ENCODE measurements around the gene RGL2. TPM values are rescaled to one million over a fixed set of nuclear protein-coding genes. Genes with fewer than 3 reads are reported as not detected.
A peak's percentile ranks its signal among the peaks of the same experiment; 100 is the strongest.

The RGL2 gene
- total and polyA plus RNA-seq, 4 donors: 23.6 to 119 (median 82.3) TPM

- under 1% methylated on average over 39 of the region's 44 CpGs for WGBS (ENCODE audit: insufficient coverage)
- Histone ChIP-seq H3K36me3 (ENCODE audit: control insufficient read depth, insufficient read depth, low read length) (peaks cover 50% of the 10 kb centered on the region), H3K27me3 (ENCODE audit: control insufficient read depth, insufficient read depth, low read length) (no peaks in the 10 kb centered on the region), H3K4me3 (ENCODE audit: low read depth, low read length) (peak within 1 kb of the TSS; percentile 56), H3K27ac (ENCODE audit: low read depth, low read length) (peak within 1 kb of the TSS; percentile 85), H3K9me3 (ENCODE audit: control insufficient read depth, insufficient read depth, low read length) (no peaks in the 10 kb centered on the region), H3K4me1 (ENCODE audit: control insufficient read depth, insufficient read depth, low read length) (peaks cover 68% of the 10 kb centered on the region)
- peak; percentile 97 to 100 (median 99) for DNase-seq (ENCODE audit: low read depth in 4 of 6, low spot score in 6 of 6)
These were observed 19.1 kb upstream of the RGL2 start, which contains the start of gene ZBTB22 for GRCh38 chr6:33317669-33318425. Gene ZBTB22, minus strand, starts transcription at chr6:33317744. Its CDS starts 828 bp downstream, at chr6:33316916.

DNA sequence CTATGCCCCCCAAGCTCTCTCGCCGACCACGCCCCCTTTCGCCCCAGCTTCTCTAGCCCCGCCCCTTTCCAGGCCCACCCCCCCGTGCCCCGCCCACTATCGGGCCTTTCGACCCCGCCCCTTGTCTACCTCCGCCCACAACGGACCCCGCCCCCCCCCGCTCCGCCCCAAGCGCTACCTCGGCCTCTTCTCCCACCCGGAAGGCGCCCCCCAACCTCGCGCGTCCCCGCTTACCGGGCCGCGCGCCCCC, 18.6 kb upstream of the RGL2 start:
- Histone ChIP-seq H3K9me3 (ENCODE audit: control insufficient read depth, insufficient read depth, low read length) (no peaks in the 10 kb centered on the region), H3K27ac (ENCODE audit: low read depth, low read length) (peak overlapping the region; percentile 85), H3K4me3 (ENCODE audit: low read depth, low read length) (peak overlapping the region; percentile 56), H3K36me3 (ENCODE audit: control insufficient read depth, insufficient read depth, low read length) (peaks cover 50% of the 10 kb centered on the region), H3K4me1 (ENCODE audit: control insufficient read depth, insufficient read depth, low read length) (peaks cover 73% of the 10 kb centered on the region), H3K27me3 (ENCODE audit: control insufficient read depth, insufficient read depth, low read length) (no peaks in the 10 kb centered on the region)
- WGBS (ENCODE audit: insufficient coverage): 0% methylated on average over 4 of the region's 27 CpGs
- no peak for DNase-seq (ENCODE audit: low read depth in 4 of 6, low spot score in 6 of 6)

GRCh38 chr6:33316603-33317418, 18.1 kb upstream of the RGL2 start:
- H3K4me3 ChIP-seq (ENCODE audit: low read depth, low read length): peak overlapping the region; percentile 56
- 68% methylated on average over 13 of the region's 19 CpGs for WGBS (ENCODE audit: insufficient coverage)
- peaks cover 72% of the 10 kb centered on the region for H3K4me1 ChIP-seq (ENCODE audit: control insufficient read depth, insufficient read depth, low read length)
- H3K27me3 ChIP-seq (ENCODE audit: control insufficient read depth, insufficient read depth, low read length): no peaks in the 10 kb centered on the region
- no peak for DNase-seq (ENCODE audit: low read depth in 4 of 6, low spot score in 6 of 6)
- H3K27ac ChIP-seq (ENCODE audit: low read depth, low read length): peak overlapping the region; percentile 57
- H3K36me3 ChIP-seq (ENCODE audit: control insufficient read depth, insufficient read depth, low read length): peaks cover 50% of the 10 kb centered on the region
- H3K9me3 ChIP-seq (ENCODE audit: control insufficient read depth, insufficient read depth, low read length): no peaks in the 10 kb centered on the region

DNA sequence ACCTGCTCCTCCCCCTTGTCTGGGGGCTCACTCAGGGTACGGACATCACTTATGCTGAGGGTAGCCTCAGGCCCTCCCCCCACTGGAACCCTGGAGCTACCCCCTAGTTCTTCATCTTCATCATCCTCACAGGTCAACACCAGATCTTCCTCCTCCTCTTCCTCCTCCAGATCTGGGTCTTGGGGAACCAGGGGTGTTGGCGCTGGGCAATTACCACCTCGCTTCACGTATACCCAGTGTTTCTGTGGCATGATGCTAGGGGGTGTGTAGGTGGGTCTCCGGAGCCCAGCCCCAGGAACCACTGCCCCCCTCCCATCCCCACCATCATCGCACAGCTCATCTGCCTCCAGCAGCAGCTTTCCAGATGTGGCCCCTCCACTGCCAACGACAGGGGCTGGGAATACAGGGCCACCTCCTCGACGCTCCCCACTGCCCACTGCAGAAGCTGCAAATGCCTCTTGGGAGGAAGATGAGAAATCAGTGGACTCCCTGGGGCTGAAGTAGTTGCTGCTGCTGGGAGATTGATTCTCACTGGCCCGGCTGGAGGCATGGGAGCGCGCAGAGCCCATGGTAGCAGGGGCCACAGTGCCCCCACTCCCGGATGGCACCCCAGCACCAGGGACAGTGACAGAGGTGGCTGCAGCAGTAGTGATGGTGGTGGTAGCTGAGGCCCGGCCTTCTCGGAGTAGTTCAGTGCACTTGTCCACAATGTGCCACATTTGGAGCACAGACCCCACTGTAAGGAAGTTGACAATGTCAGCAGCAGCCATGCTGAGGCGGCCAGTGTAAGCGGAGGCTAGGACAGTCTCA, 17.3 kb upstream of the RGL2 start:
- peaks cover 64% of the 10 kb centered on the region for H3K4me1 ChIP-seq (ENCODE audit: control insufficient read depth, insufficient read depth, low read length)
- no peaks in the 10 kb centered on the region for H3K27me3 ChIP-seq (ENCODE audit: control insufficient read depth, insufficient read depth, low read length)
- peaks cover 47% of the 10 kb centered on the region for H3K36me3 ChIP-seq (ENCODE audit: control insufficient read depth, insufficient read depth, low read length)
- H3K27ac ChIP-seq (ENCODE audit: low read depth, low read length): no peak overlapping the region
- H3K9me3 ChIP-seq (ENCODE audit: control insufficient read depth, insufficient read depth, low read length): no peaks in the 10 kb centered on the region
- 82% methylated on average over 12 of the region's 17 CpGs for WGBS (ENCODE audit: insufficient coverage)
- no peak overlapping the region for H3K4me3 ChIP-seq (ENCODE audit: low read depth, low read length)
- DNase-seq (ENCODE audit: low read depth in 4 of 6, low spot score in 6 of 6): no peak

GRCh38 chr6:33314943-33315792, 16.4 kb upstream of the RGL2 start:
- H3K4me1 ChIP-seq (ENCODE audit: control insufficient read depth, insufficient read depth, low read length): peaks cover 56% of the 10 kb centered on the region
- no peak for DNase-seq (ENCODE audit: low read depth in 4 of 6, low spot score in 6 of 6)
- H3K9me3 ChIP-seq (ENCODE audit: control insufficient read depth, insufficient read depth, low read length): no peaks in the 10 kb centered on the region
- H3K4me3 ChIP-seq (ENCODE audit: low read depth, low read length): peak overlapping the region; percentile 92
- H3K36me3 ChIP-seq (ENCODE audit: control insufficient read depth, insufficient read depth, low read length): peaks cover 40% of the 10 kb centered on the region
- peak overlapping the region; percentile 95 for H3K27ac ChIP-seq (ENCODE audit: low read depth, low read length)
- no peaks in the 10 kb centered on the region for H3K27me3 ChIP-seq (ENCODE audit: control insufficient read depth, insufficient read depth, low read length)
- WGBS (ENCODE audit: insufficient coverage): 37% methylated on average over 41 of the region's 47 CpGs

DNA sequence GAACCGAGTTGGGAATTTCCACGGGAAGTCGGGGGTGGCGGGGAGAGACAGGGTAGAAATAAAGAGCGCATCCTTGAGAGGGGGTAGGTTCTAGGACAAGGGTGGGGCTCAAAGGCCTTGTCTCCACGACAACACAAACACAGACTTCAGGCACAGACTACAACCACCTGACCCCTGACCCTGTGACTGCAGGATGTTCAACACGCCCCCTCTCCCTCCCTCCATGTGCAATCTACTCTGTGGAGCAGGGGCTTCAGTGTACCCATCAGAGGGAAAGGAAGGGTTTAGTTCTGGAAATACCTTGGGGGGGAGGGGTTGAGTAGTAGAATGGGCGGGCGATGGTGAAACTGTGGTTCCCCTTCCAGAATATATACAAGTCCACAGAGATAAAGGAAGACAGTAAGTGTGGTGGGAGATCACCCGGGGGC, 15.8 kb upstream of the RGL2 start:
- 38% methylated on average over 1 of the region's 10 CpGs for WGBS (ENCODE audit: insufficient coverage)
- peak in 2 of 6 donors; percentile 31 to 73 for DNase-seq (ENCODE audit: low read depth in 4 of 6, low spot score in 6 of 6)
- Histone ChIP-seq H3K9me3 (ENCODE audit: control insufficient read depth, insufficient read depth, low read length) (no peaks in the 10 kb centered on the region), H3K27ac (ENCODE audit: low read depth, low read length) (peak overlapping the region; percentile 95), H3K36me3 (ENCODE audit: control insufficient read depth, insufficient read depth, low read length) (peaks cover 33% of the 10 kb centered on the region), H3K4me3 (ENCODE audit: low read depth, low read length) (peak overlapping the region; percentile 92), H3K27me3 (ENCODE audit: control insufficient read depth, insufficient read depth, low read length) (no peaks in the 10 kb centered on the region), H3K4me1 (ENCODE audit: control insufficient read depth, insufficient read depth, low read length) (peaks cover 56% of the 10 kb centered on the region)

DNA sequence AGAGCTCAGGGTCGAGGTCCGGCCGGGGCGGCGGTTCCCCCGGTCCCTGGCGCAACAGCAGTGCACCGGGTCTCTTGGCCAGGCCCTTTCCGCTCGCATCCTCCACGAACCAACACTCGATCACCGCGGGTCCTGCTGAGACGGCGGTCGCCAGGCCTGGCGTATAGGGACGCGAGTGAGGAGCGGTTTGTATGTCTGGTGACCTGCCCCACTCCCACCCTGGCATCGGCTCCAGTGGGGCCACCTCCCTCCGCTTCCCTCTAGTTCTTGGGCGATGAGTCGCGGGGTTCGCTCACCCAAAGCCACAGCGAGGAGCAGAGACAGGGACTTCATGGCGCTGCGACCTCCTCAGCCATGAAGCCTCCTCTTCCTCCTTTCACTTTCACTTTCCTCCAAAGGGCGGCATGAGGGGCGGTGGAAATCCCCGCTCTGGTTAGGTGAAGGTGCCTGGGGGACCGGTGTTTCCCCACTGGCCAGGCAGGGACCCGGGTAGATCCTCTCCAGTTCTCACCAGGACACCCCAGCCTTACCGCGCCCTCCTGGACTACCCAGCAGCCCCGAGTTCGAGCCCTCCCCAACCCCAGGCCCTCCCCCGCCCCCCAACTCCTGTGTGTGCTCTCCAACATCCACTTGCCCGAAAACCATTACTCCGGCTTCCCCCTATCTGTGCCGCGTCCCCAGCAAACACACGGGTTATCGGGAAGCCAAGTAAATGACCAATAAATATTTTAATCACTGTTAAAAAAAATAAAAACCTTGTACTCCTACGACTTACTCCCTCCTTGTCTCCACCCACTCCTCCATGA, 15.2 kb upstream of the RGL2 start, which contains the start of gene TAPBP:
Gene TAPBP (minus strand): TSS at position 370 of the 806 bp plus-strand sequence. CDS start 37 bp downstream, at position 333.
- Histone ChIP-seq H3K27me3 (ENCODE audit: control insufficient read depth, insufficient read depth, low read length) (no peaks in the 10 kb centered on the region), H3K9me3 (ENCODE audit: control insufficient read depth, insufficient read depth, low read length) (no peaks in the 10 kb centered on the region), H3K4me1 (ENCODE audit: control insufficient read depth, insufficient read depth, low read length) (peaks cover 53% of the 10 kb centered on the region), H3K36me3 (ENCODE audit: control insufficient read depth, insufficient read depth, low read length) (peaks cover 27% of the 10 kb centered on the region), H3K4me3 (ENCODE audit: low read depth, low read length) (peak within 1 kb of the TSS; percentile 92), H3K27ac (ENCODE audit: low read depth, low read length) (peak within 1 kb of the TSS; percentile 95)
- peak in 3 of 6 donors; percentile 50 to 76 (median 53) for DNase-seq (ENCODE audit: low read depth in 4 of 6, low spot score in 6 of 6)
- under 1% methylated on average over 34 of the region's 47 CpGs for WGBS (ENCODE audit: insufficient coverage)

GRCh38 chr6:33313105-33313708, 14.5 kb upstream of the RGL2 start:
- Histone ChIP-seq H3K36me3 (ENCODE audit: control insufficient read depth, insufficient read depth, low read length) (peaks cover 24% of the 10 kb centered on the region), H3K4me1 (ENCODE audit: control insufficient read depth, insufficient read depth, low read length) (peaks cover 46% of the 10 kb centered on the region), H3K27ac (ENCODE audit: low read depth, low read length) (peak overlapping the region; percentile 95), H3K27me3 (ENCODE audit: control insufficient read depth, insufficient read depth, low read length) (no peaks in the 10 kb centered on the region), H3K4me3 (ENCODE audit: low read depth, low read length) (peak overlapping the region; percentile 92), H3K9me3 (ENCODE audit: control insufficient read depth, insufficient read depth, low read length) (no peaks in the 10 kb centered on the region)
- WGBS (ENCODE audit: insufficient coverage): under 1% methylated on average over 32 of the region's 33 CpGs
- peak in 2 of 6 donors; percentile 78 for DNase-seq (ENCODE audit: low read depth in 4 of 6, low spot score in 6 of 6)
